AG08396 (cell line): ENCODE results near the gene TENT4B.

ENCODE experiments used
- DNase-seq: peaks from one replicate; pipeline ENCODE4 v3.0.0; 2012; ENCODE audit warnings: low spot score, mixed read lengths

Gene TENT4B

GRCh38 chr16:50271148-50272041 lies 118.3 kb downstream of the TENT4B start:
- DNase-seq, result no peak

- no peak for DNase-seq
Observed at GRCh38 chr16:50272111-50272571, 119.0 kb downstream of the TENT4B start.

GRCh38 chr16:50272687-50273381 lies 119.7 kb downstream of the TENT4B start:
- no peak for DNase-seq

GRCh38 chr16:50273382-50273690 lies 120.2 kb downstream of the TENT4B start:
- no peak for DNase-seq

GRCh38 chr16:50273888-50274325 lies 120.8 kb downstream of the TENT4B start:
- DNase-seq, result no peak

GRCh38 chr16:50274326-50275097 lies 121.4 kb downstream of the TENT4B start:
- no peak for DNase-seq

- DNase-seq, result no peak
Observed at GRCh38 chr16:50275098-50275415, 122.0 kb downstream of the TENT4B start.

- DNase-seq, result no peak
Observed at GRCh38 chr16:50275428-50276325, 122.6 kb downstream of the TENT4B start.

GRCh38 chr16:50276326-50276640 lies 123.2 kb downstream of the TENT4B start:
- no peak for DNase-seq

- DNase-seq, result no peak
Observed at GRCh38 chr16:50276801-50277555, 123.9 kb downstream of the TENT4B start.

- DNase-seq, result no peak
Observed at GRCh38 chr16:50278251-50278650, 125.1 kb downstream of the TENT4B start.

- no peak for DNase-seq
Observed at GRCh38 chr16:50279504-50279865, 126.4 kb downstream of the TENT4B start.

- no peak for DNase-seq
Observed at GRCh38 chr16:50280932-50281331, 127.8 kb downstream of the TENT4B start.
